Karpas-422 (cell line): ENCODE measurements around the gene SCUBE3. TPM values are rescaled to one million over a fixed set of nuclear protein-coding genes. Genes with fewer than 3 reads are reported as not detected.

Experiments used
- DNase-seq: peaks from one replicate; pipeline ENCODE4 v3.0.0-alpha.2; 2015
- H2AFZ ChIP-seq: fragments of 200-600 bp; sonication (generic); 2 replicates; pipeline ENCODE4 v1.6.1; 2014; ENCODE audit warnings: antibody characterized with exemption, low read length, mixed read lengths
- H3K27ac ChIP-seq: fragments of 200-600 bp; sonication (generic); 2 replicates; pipeline ENCODE4 v1.5.1; 2014; ENCODE audit warnings: mild to moderate bottlenecking, low read length, moderate library complexity
- H3K27me3 ChIP-seq: fragments of 200-600 bp; sonication (generic); 2 replicates; pipeline ENCODE4 v1.6.1; 2014; ENCODE audit warnings: low read length, mixed read lengths
- H3K36me3 ChIP-seq: fragments of 200-600 bp; sonication (generic); 2 replicates; pipeline ENCODE4 v1.6.1; 2014; ENCODE audit warnings: low read length, mixed read lengths; ENCODE audit not compliant: insufficient read depth
- H3K4me1 ChIP-seq: fragments of 200-600 bp; sonication (generic); 2 replicates; pipeline ENCODE4 v1.6.1; 2014; ENCODE audit warnings: mild to moderate bottlenecking, low read length, mixed read lengths
- H3K4me2 ChIP-seq: fragments of 200-600 bp; sonication (generic); 2 replicates; pipeline ENCODE4 v1.6.1; 2014; ENCODE audit warnings: low read length, low read depth, mild to moderate bottlenecking; ENCODE audit not compliant: poor library complexity, severe bottlenecking
- H3K4me3 ChIP-seq: fragments of 200-600 bp; sonication (generic); 2 replicates; pipeline ENCODE4 v1.5.1; 2014; ENCODE audit warnings: mild to moderate bottlenecking, antibody characterized with exemption, low read length, mixed read lengths
- H3K79me2 ChIP-seq: fragments of 200-600 bp; sonication (generic); 2 replicates; pipeline ENCODE4 v1.6.1; 2014; ENCODE audit warnings: mild to moderate bottlenecking, low read length, mixed read lengths
- H3K9ac ChIP-seq: fragments of 200-600 bp; sonication (generic); 2 replicates; pipeline ENCODE4 v1.6.0; 2014; ENCODE audit warnings: low read length
- H3K9me2 ChIP-seq: fragments of 200-600 bp; sonication (generic), shearing (Covaris generic); replicated peaks from 2 replicates; pipeline ENCODE4 v1.6.0; 2014; ENCODE audit warnings: mild to moderate bottlenecking, low read length, moderate library complexity; ENCODE audit not compliant: insufficient read depth
- H3K9me3 ChIP-seq: fragments of 300-700, 200-600 bp; sonication (generic); 2 replicates; pipeline ENCODE4 v1.6.1; 2014; ENCODE audit warnings: low read length, mixed read lengths
- H4K20me1 ChIP-seq: fragments of 200-600 bp; sonication (generic); 2 replicates; pipeline ENCODE4 v1.6.1; 2014; ENCODE audit warnings: mild to moderate bottlenecking, antibody characterized with exemption, low read length, low read depth; ENCODE audit not compliant: insufficient read depth
- total RNA-seq: library from RNA; depleted of rRNA; stranded (reverse); fragments of >200 nt; shearing (Covaris generic); gene quantifications from 2 replicates; pipeline ENCODE4 v1.2.3, GENCODE V29; 2014; ENCODE audit warnings: low replicate concordance

SCUBE3 gene
- total RNA-seq, 1 experiment from 2014 or later = not detected

DNA sequence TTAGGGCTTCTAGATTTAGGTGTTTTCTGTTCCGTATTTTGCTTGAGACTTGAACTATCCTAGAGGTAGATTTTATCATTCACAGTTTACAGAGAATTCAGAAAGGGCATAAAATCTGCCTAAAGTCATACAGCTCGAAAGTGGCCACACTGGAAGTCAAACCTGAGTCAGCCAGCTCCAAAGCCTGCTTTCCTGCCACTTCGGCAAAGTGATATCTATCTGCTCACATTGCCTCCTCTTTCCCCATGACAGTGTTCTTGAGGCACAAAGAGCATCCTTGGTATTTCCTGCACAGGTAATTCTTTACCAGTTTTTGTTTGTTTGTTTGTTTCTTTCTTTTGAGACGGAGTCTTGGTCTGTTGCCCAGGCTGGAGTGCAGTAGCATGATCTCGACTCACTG lies 19.4 kb upstream of the SCUBE3 start:
- DNase-seq = no peak
- Histone ChIP-seq H3K9me2 (no peaks in the 10 kb centered on the region), H3K4me1 (no peaks in the 10 kb centered on the region), H3K27ac (no peak overlapping the region), H3K36me3 (no peaks in the 10 kb centered on the region), H4K20me1 (no peaks in the 10 kb centered on the region), H3K4me2 (no peak overlapping the region), H2AFZ (no peak overlapping the region), H3K9ac (no peak overlapping the region), H3K9me3 (no peaks in the 10 kb centered on the region), H3K27me3 (no peaks in the 10 kb centered on the region), H3K79me2 (no peaks in the 10 kb centered on the region), H3K4me3 (no peak overlapping the region)

DNA sequence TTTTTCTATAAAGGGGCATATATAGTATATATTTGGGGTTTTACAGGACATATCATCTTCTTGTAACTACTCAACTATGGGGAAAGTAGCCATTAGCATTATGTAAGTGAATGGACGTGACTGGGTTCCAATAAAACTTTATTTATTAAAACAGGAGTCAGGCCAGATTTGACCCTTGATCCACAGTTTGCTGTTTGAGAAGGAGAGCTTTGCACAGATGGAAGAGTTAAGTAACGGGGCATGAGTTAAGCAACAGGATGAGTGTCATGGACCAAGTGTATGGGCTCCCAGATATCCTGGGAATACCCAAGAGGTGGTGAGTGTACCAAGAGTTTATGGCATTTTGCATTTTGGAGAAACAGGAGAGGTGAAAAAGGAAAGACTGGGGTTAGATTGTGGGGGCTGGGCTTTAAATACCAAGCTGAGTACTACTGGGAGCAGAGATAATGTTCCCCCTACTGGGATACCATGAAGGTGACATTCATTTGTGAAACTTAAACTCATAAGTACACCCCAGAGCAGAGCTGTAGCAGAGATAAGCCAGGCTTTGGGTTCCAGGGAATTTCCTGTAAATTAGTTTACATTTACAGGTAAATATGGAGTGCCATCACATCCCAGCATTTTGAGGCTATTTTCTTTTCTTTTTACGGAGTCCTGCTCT lies 18.5 kb upstream of the SCUBE3 start:
- Histone ChIP-seq H3K4me1 (no peaks in the 10 kb centered on the region), H3K4me3 (no peak overlapping the region), H3K27me3 (no peaks in the 10 kb centered on the region), H4K20me1 (no peaks in the 10 kb centered on the region), H3K9me2 (no peaks in the 10 kb centered on the region), H3K4me2 (no peak overlapping the region), H3K36me3 (no peaks in the 10 kb centered on the region), H3K27ac (no peak overlapping the region), H3K79me2 (no peaks in the 10 kb centered on the region), H3K9me3 (no peaks in the 10 kb centered on the region), H3K9ac (no peak overlapping the region), H2AFZ (no peak overlapping the region)
- no peak for DNase-seq

DNA sequence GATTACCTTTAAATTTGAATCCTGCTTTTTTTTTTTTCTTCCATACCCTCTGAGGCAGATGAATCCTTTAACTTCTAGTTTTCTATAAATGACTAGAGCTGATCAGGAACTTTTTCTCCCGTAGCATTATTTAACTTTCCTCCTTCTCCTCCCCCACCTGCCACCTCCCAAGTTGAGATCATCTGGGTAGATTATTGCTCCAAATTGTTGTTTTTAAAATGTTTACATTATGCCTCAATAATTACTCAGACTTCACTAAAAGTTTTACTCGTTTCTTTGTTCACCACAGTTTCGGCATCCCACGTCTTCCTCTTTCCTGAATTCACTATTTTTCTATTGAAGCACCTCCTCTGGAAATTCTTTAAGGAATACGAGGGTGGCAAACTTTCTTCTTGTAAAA lies 16.6 kb upstream of the SCUBE3 start:
- Histone ChIP-seq H3K36me3 (no peaks in the 10 kb centered on the region), H3K4me1 (no peaks in the 10 kb centered on the region), H3K9me2 (no peaks in the 10 kb centered on the region), H2AFZ (no peak overlapping the region), H3K27me3 (no peaks in the 10 kb centered on the region), H3K4me2 (no peak overlapping the region), H3K79me2 (no peaks in the 10 kb centered on the region), H3K9ac (no peak overlapping the region), H4K20me1 (no peaks in the 10 kb centered on the region), H3K4me3 (no peak overlapping the region), H3K9me3 (no peaks in the 10 kb centered on the region), H3K27ac (no peak overlapping the region)
- DNase-seq = no peak

DNA sequence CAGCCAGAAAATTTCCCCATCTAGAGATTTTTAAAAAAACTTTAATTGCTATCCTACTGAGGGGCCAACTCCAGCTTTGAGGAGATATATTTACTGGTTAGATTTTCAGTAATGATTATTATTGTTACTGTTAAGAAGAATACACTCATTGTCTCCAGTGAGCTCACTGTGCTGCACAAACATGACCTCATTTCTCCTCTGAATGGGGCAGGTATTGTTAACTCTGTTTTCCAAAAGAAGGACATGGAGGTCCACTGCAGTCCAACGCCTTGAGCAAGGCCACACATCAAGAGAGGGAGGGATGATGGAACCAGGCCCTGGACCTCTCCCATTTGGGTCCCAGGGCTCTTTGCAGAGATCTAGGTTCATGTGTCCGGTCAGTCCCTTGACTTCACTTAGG lies 13.9 kb upstream of the SCUBE3 start:
- Histone ChIP-seq H3K27me3 (no peaks in the 10 kb centered on the region), H2AFZ (no peak overlapping the region), H3K9me3 (no peaks in the 10 kb centered on the region), H3K9ac (no peak overlapping the region), H4K20me1 (no peaks in the 10 kb centered on the region), H3K79me2 (no peaks in the 10 kb centered on the region), H3K4me2 (no peak overlapping the region), H3K4me1 (no peaks in the 10 kb centered on the region), H3K27ac (no peak overlapping the region), H3K4me3 (no peak overlapping the region), H3K9me2 (no peaks in the 10 kb centered on the region), H3K36me3 (no peaks in the 10 kb centered on the region)
- DNase-seq = no peak

DNA sequence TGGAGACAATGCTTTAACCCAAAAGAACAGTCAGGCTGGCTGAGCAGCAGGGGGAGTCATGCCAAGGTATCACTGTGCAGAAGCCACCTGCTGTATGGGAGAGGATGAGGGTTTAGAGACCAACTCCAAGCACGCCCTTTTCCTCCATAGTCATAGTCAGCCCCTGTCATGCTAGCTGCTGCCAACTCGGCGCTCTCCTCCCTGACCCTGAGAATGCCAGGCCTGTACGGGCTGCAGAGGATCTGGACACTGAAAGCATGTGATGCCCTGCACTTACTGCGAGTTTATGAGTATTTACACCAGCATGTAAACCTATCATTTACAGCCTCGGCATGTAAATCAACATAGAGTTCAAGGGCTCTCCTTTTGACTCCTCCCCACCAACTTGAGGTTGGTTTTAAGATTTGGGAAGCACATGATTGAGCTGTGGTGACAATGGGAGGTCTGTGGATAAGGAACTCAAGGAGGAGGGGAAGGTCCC lies 11.7 kb upstream of the SCUBE3 start:
- Histone ChIP-seq H4K20me1 (no peaks in the 10 kb centered on the region), H3K79me2 (no peaks in the 10 kb centered on the region), H3K4me3 (no peak overlapping the region), H3K4me1 (no peaks in the 10 kb centered on the region), H3K9ac (no peak overlapping the region), H3K27ac (no peak overlapping the region), H3K9me2 (no peaks in the 10 kb centered on the region), H2AFZ (no peak overlapping the region), H3K27me3 (no peaks in the 10 kb centered on the region), H3K4me2 (no peak overlapping the region), H3K36me3 (no peaks in the 10 kb centered on the region), H3K9me3 (no peaks in the 10 kb centered on the region)
- no peak for DNase-seq

DNA sequence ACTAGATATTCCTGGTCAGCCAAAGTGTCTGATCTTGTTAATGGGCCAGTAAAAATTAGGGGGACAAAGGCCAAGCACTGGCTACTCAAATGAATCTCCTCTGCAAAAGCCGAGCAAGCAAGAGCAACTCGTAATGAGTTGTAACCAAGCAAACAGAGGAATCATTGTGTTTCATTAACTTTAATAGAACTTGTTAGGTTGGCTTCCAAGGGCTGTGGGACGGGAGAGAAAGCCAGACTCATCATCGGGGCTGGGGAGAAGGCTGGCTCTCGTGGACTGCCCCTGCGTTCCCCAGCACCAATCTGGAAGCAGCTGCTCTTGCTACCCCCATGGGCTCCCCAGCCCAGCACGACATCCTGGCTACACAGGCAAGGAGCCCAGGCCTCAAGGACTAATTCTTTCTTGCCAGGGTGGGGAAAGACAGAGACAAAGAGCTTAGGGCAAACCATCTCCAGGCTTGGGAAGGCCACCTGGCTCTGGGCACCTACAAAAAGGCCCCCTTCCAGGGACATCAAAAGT lies 10.5 kb upstream of the SCUBE3 start:
- no peak overlapping the region for H3K4me2 ChIP-seq
- no peaks in the 10 kb centered on the region for H4K20me1 ChIP-seq
- no peak overlapping the region for H2AFZ ChIP-seq

DNA sequence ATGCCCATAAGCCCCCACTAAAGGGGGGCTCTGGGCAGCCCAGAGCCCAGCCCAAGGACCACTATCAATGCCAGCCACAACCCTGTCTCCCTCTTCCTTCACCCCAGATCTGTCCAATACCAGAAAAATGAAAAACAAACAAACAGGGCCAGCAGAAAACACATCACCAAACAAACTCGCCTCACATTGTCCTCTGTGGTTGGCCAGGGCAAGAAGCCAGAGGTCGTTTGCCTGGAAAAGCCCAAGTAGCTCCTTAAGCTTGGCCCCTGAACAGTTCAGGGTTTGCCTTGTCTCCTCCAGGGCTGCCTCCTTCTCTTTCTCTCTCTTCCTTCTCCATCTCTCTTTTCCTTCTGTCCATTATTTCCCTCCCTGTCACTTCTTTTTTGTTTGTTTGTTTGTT lies 10.1 kb upstream of the SCUBE3 start:
- Histone ChIP-seq H3K79me2 (no peaks in the 10 kb centered on the region), H3K27ac (no peak overlapping the region), H3K27me3 (no peaks in the 10 kb centered on the region), H3K4me1 (no peaks in the 10 kb centered on the region), H3K36me3 (no peaks in the 10 kb centered on the region), H2AFZ (no peak overlapping the region), H3K9me3 (no peaks in the 10 kb centered on the region), H3K4me3 (no peak overlapping the region), H4K20me1 (no peaks in the 10 kb centered on the region), H3K4me2 (no peak overlapping the region), H3K9me2 (no peaks in the 10 kb centered on the region), H3K9ac (no peak overlapping the region)
- DNase-seq = no peak

More for the DNA sequence above, 10.5 kb upstream of the SCUBE3 start:
- Histone ChIP-seq H3K27me3 (no peaks in the 10 kb centered on the region), H3K9ac (no peak overlapping the region), H3K79me2 (no peaks in the 10 kb centered on the region), H3K4me1 (no peaks in the 10 kb centered on the region), H3K36me3 (no peaks in the 10 kb centered on the region), H3K9me3 (no peaks in the 10 kb centered on the region), H3K27ac (no peak overlapping the region), H3K9me2 (no peaks in the 10 kb centered on the region), H3K4me3 (no peak overlapping the region)
- DNase-seq = no peak

DNA sequence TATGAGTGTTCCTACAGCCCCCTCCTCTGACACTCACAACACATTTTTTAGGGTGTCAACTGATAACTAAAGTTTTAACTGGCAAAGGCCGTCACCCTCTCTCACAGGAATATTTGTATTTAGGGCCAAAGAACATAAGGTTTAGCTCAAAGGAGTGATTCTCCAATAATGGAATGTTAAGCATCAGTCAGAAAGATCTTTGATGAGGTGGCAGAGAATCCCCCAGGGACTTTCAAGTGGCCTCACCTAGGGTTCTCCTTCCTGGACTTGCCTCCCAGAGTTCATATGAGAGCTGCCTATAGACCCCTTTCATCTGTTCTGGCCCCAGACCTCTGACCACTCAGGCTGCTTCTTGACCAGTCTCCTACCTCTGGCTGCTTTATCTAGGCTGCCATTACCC lies 7.4 kb upstream of the SCUBE3 start:
- H3K27me3 ChIP-seq = no peaks in the 10 kb centered on the region
- no peak overlapping the region for H3K27ac ChIP-seq
- H3K4me2 ChIP-seq = no peak overlapping the region
- no peaks in the 10 kb centered on the region for H3K9me3 ChIP-seq
- H3K79me2 ChIP-seq = no peaks in the 10 kb centered on the region
- H3K9ac ChIP-seq = no peak overlapping the region
- no peaks in the 10 kb centered on the region for H3K36me3 ChIP-seq
- H3K9me2 ChIP-seq = no peaks in the 10 kb centered on the region
- H2AFZ ChIP-seq = no peak overlapping the region
- DNase-seq = no peak
- H3K4me1 ChIP-seq = no peaks in the 10 kb centered on the region
- no peaks in the 10 kb centered on the region for H4K20me1 ChIP-seq
- H3K4me3 ChIP-seq = no peak overlapping the region
